Muscle of leg (tissue), 11 donors: Measurements from ENCODE around the gene PLCB1. TPM values are rescaled to one million over a fixed set of nuclear protein-coding genes. Genes with fewer than 3 reads are reported as not detected.
"Not testable (repeated sequence)": the region's sequence is repeated elsewhere in the genome, so short reads cannot be mapped to it uniquely, and the experiment has no call there.

Source experiments
- DNase-seq: peaks from one replicate; pipeline ENCODE4 v3.0.0; 2013
- H3K27ac ChIP-seq: one replicate; pipeline ENCODE4 v1.5.1; 2013; ENCODE audit warnings: mild to moderate bottlenecking, low read length, control low read depth
- H3K27me3 ChIP-seq: one replicate; pipeline ENCODE4 v1.6.1; 2013; ENCODE audit warnings: low read length; ENCODE audit not compliant: control insufficient read depth, insufficient read depth
- H3K36me3 ChIP-seq: one replicate; pipeline ENCODE4 v1.6.1; 2013; ENCODE audit warnings: low read length; ENCODE audit not compliant: control insufficient read depth, insufficient read depth
- H3K4me1 ChIP-seq: one replicate; pipeline ENCODE4 v1.6.1; 2013; ENCODE audit warnings: low read length; ENCODE audit not compliant: control insufficient read depth, insufficient read depth
- H3K4me3 ChIP-seq: one replicate; pipeline ENCODE4 v1.5.1; 2013; ENCODE audit warnings: low read length, control low read depth
- H3K9me3 ChIP-seq: replicated peaks from 2 replicates; pipeline ENCODE4 v1.6.1; 2013; ENCODE audit warnings: low read depth, low read length; ENCODE audit not compliant: control insufficient read depth
- WGBS: methylation state at CpG from one replicate; pipeline ENCODE4 v1.1.5; 2013; ENCODE audit warnings: missing lambda C conversion rate; ENCODE audit not compliant: insufficient coverage; 5-methylcytosine and 5-hydroxymethylcytosine counted together
- polyA plus RNA-seq, 8 donors: library from polyadenylated mRNA; unstranded; fragments of 120-200 nt; gene quantifications; one replicate each; pipeline versions ENCODE4 v1.2.1 to v1.2.3, GENCODE V29; 2013; ENCODE audit warnings: inconsistent platforms in 1 of 8, low replicate concordance in 1 of 8; ENCODE audit not compliant: insufficient read length in 8 of 8, insufficient read depth in 1 of 8
- total RNA-seq: library from RNA; stranded (reverse); fragments of 120-200 nt; gene quantifications from one replicate; pipeline ENCODE4 v1.2.4, GENCODE V29; 2013

Gene PLCB1
- total and polyA plus RNA-seq, 9 donors = 6.8 to 14.3 (median 9.0) TPM

- DNase-seq = peak; percentile 86
- WGBS = 44% methylated on average over 3 of the region's 5 CpGs
- H3K4me3 ChIP-seq = peak overlapping the region; percentile 9
These were observed 495.4 kb downstream of the PLCB1 start for GRCh38 chr20:8627340-8628004.

GRCh38 chr20:8631271-8631670 is 499.2 kb downstream of the PLCB1 start:
- Histone ChIP-seq H3K27ac (no peak overlapping the region), H3K9me3 (no peaks in the 10 kb centered on the region)
- 80% methylated on average over 1 of the region's 1 CpG for WGBS

More at GRCh38 chr20:8627340-8628004, 495.4 kb downstream of the PLCB1 start:
- Histone ChIP-seq H3K4me1 (no peaks in the 10 kb centered on the region), H3K9me3 (no peaks in the 10 kb centered on the region), H3K36me3 (no peaks in the 10 kb centered on the region), H3K27me3 (no peaks in the 10 kb centered on the region), H3K27ac (peak overlapping the region; percentile 79)

GRCh38 chr20:8633366-8633765 is 501.3 kb downstream of the PLCB1 start:
- WGBS = 67% methylated on average over 1 of the region's 1 CpG
- H3K4me3 ChIP-seq = no peak overlapping the region
- H3K27me3 ChIP-seq = no peaks in the 10 kb centered on the region
- DNase-seq = no peak
- no peaks in the 10 kb centered on the region for H3K9me3 ChIP-seq
- no peaks in the 10 kb centered on the region for H3K36me3 ChIP-seq
- H3K4me1 ChIP-seq = no peaks in the 10 kb centered on the region
- no peak overlapping the region for H3K27ac ChIP-seq

More at GRCh38 chr20:8631271-8631670, 499.2 kb downstream of the PLCB1 start:
- Histone ChIP-seq H3K36me3 (no peaks in the 10 kb centered on the region), H3K27me3 (no peaks in the 10 kb centered on the region), H3K4me3 (no peak overlapping the region), H3K4me1 (no peaks in the 10 kb centered on the region)
- DNase-seq = no peak

- no peak for DNase-seq
- Histone ChIP-seq H3K36me3 (no peaks in the 10 kb centered on the region), H3K27ac (no peak overlapping the region), H3K4me3 (no peak overlapping the region), H3K4me1 (no peaks in the 10 kb centered on the region), H3K27me3 (no peaks in the 10 kb centered on the region), H3K9me3 (no peaks in the 10 kb centered on the region)
- 79% methylated on average over 2 of the region's 4 CpGs for WGBS
These were observed 503.0 kb downstream of the PLCB1 start for GRCh38 chr20:8635048-8635572.

- Histone ChIP-seq H3K4me3 (no peak overlapping the region), H3K4me1 (no peaks in the 10 kb centered on the region), H3K27me3 (no peaks in the 10 kb centered on the region), H3K9me3 (no peaks in the 10 kb centered on the region), H3K27ac (no peak overlapping the region), H3K36me3 (no peaks in the 10 kb centered on the region)
- WGBS = 83% methylated on average over 1 of the region's 2 CpGs
- DNase-seq = no peak
These were observed 503.8 kb downstream of the PLCB1 start for GRCh38 chr20:8635837-8636236.

- Histone ChIP-seq H3K9me3 (no peaks in the 10 kb centered on the region), H3K27ac (no peak overlapping the region), H3K4me1 (no peaks in the 10 kb centered on the region), H3K27me3 (no peaks in the 10 kb centered on the region), H3K4me3 (no peak overlapping the region), H3K36me3 (no peaks in the 10 kb centered on the region)
- DNase-seq = no peak
- 92% methylated on average over 2 of the region's 4 CpGs for WGBS
These were observed 507.2 kb downstream of the PLCB1 start for GRCh38 chr20:8639112-8639778.

GRCh38 chr20:8640461-8640860 is 508.4 kb downstream of the PLCB1 start:
- H3K4me1 ChIP-seq = no peaks in the 10 kb centered on the region
- no peaks in the 10 kb centered on the region for H3K27me3 ChIP-seq
- H3K9me3 ChIP-seq = no peaks in the 10 kb centered on the region
- no peak overlapping the region for H3K27ac ChIP-seq
- no peaks in the 10 kb centered on the region for H3K36me3 ChIP-seq
- H3K4me3 ChIP-seq = no peak overlapping the region
- no peak for DNase-seq
- no CpG with 5 or more reads among the region's 4 CpGs for WGBS

GRCh38 chr20:8642247-8642646 is 510.2 kb downstream of the PLCB1 start:
- no peaks in the 10 kb centered on the region for H3K9me3 ChIP-seq
- WGBS = no CpG with 5 or more reads among the region's 1 CpG
- no peaks in the 10 kb centered on the region for H3K27me3 ChIP-seq
- DNase-seq = no peak
- H3K27ac ChIP-seq = no peak overlapping the region
- H3K4me1 ChIP-seq = no peaks in the 10 kb centered on the region
- no peaks in the 10 kb centered on the region for H3K36me3 ChIP-seq
- H3K4me3 ChIP-seq = no peak overlapping the region

GRCh38 chr20:8644468-8644867 is 512.4 kb downstream of the PLCB1 start:
- not testable (repeated sequence) for H3K4me3 ChIP-seq, DNase-seq, H3K27ac ChIP-seq, H3K36me3 ChIP-seq, H3K9me3 ChIP-seq, H3K4me1 ChIP-seq, H3K27me3 ChIP-seq
- no CpG with 5 or more reads among the region's 30 CpGs for WGBS

- Histone ChIP-seq H3K36me3 (no peaks in the 10 kb centered on the region), H3K27me3 (no peaks in the 10 kb centered on the region), H3K4me3 (no peak overlapping the region), H3K27ac (peak overlapping the region; percentile 83), H3K9me3 (no peaks in the 10 kb centered on the region), H3K4me1 (peaks cover 5% of the 10 kb centered on the region)
- no CpG with 5 or more reads among the region's 1 CpG for WGBS
- peak; percentile 43 for DNase-seq
These were observed 513.3 kb downstream of the PLCB1 start for GRCh38 chr20:8645326-8645725.
